PC-9 (cell line): ENCODE results near the gene XAB2. TPM values are rescaled to one million over a fixed set of nuclear protein-coding genes. Genes with fewer than 3 reads are reported as not detected.

ENCODE experiments used
- BruUV-seq: library from RNA; stranded (reverse); fragments of 400-500 nt; replicated peaks from 2 replicates; lab custom pipeline; 2021; lab: Mats Ljungman, UMichigan
- CTCF ChIA-PET: fragments of 300-600 bp; sonication (Branson Sonifier 250); formaldehyde crosslinking; loops from one replicate; lab custom pipeline; 2022; ENCODE audit warnings: antibody characterized with exemption; lab: Charles Lee
- POLR2A ChIA-PET: fragments of 300-600 bp; sonication (Branson Sonifier 250); formaldehyde crosslinking; loops from one replicate; lab custom pipeline; 2022; ENCODE audit warnings: antibody characterized with exemption; ENCODE audit not compliant: unreplicated experiment; lab: Charles Lee
- DNase-seq, 2 experiments: peaks; one replicate each; pipeline versions ENCODE4 v3.0.0 to v3.0.0-alpha.2; 2015 to 2022; ENCODE audit warnings: mixed read lengths in 1 of 2
- H2AFZ ChIP-seq: fragments of 200-600 bp; sonication (generic); 2 replicates; pipeline ENCODE4 v1.8.1; 2017; ENCODE audit warnings: antibody characterized with exemption
- H3F3A ChIP-seq: fragments of 200-600 bp; sonication (generic); 2 replicates; pipeline ENCODE4 v1.8.1; 2017; ENCODE audit warnings: antibody characterized with exemption, mild to moderate bottlenecking, low read depth; ENCODE audit not compliant: insufficient read depth
- H3K27ac ChIP-seq: fragments of 200-600 bp; sonication (generic); 2 replicates; pipeline ENCODE4 v1.6.1; 2016; ENCODE audit warnings: mixed run types
- H3K27me3 ChIP-seq: fragments of 200-600 bp; sonication (generic); 2 replicates; pipeline ENCODE4 v1.6.1; 2016; ENCODE audit warnings: low read depth, mixed run types; ENCODE audit not compliant: insufficient read depth
- H3K36me3 ChIP-seq: fragments of 200-600 bp; sonication (generic); 2 replicates; pipeline ENCODE4 v1.6.1; 2016; ENCODE audit warnings: low read depth, mixed run types
- H3K4me1 ChIP-seq: fragments of 200-600 bp; sonication (generic); replicated peaks from 2 replicates; pipeline ENCODE4 v1.6.1; 2016; ENCODE audit warnings: mixed run types; ENCODE audit not compliant: insufficient read depth
- H3K4me2 ChIP-seq: fragments of 200-600 bp; sonication (generic); 2 replicates; pipeline ENCODE4 v1.6.1; 2017; ENCODE audit warnings: mixed run types
- H3K4me3 ChIP-seq: fragments of 200-600 bp; sonication (generic); 2 replicates; pipeline ENCODE4 v1.6.1; 2016; ENCODE audit warnings: mixed run types
- H3K79me2 ChIP-seq: fragments of 200-600 bp; sonication (generic); 2 replicates; pipeline ENCODE4 v1.6.1; 2017; ENCODE audit warnings: low read depth, mixed run types
- H3K9me2 ChIP-seq: fragments of 200-600 bp; sonication (generic); 2 replicates; pipeline ENCODE4 v1.8.1; 2017; ENCODE audit warnings: mild to moderate bottlenecking; ENCODE audit not compliant: insufficient read depth
- H3K9me3 ChIP-seq: fragments of 200-600 bp; sonication (generic); 2 replicates; pipeline ENCODE4 v1.8.1; 2016; ENCODE audit warnings: low read depth; ENCODE audit not compliant: insufficient read depth
- H4K20me1 ChIP-seq: fragments of 200-600 bp; sonication (generic); 2 replicates; pipeline ENCODE4 v1.8.1; 2017; ENCODE audit not compliant: insufficient read depth
- CTCF ChIP-seq: fragments of 200-600 bp; sonication (generic); conservative IDR thresholded peaks from 2 replicates; pipeline ENCODE4 v1.6.1; 2017; ENCODE audit warnings: mixed run types, antibody characterized with exemption, mild to moderate bottlenecking, moderate library complexity
- EZH2 ChIP-seq: fragments of 200-600 bp; sonication (generic); IDR thresholded peaks from 2 replicates; pipeline ENCODE4 v1.8.0; 2017; ENCODE audit warnings: antibody characterized with exemption, low read depth
- intact Hi-C: fragments of 100-400 bp; cut with micrococcal nuclease; formaldehyde crosslinking; loops from one replicate; pipeline ENCODE4 v1.10.0; 2022; ENCODE audit not compliant: unreplicated experiment
- total RNA-seq: library from RNA; stranded (reverse); gene quantifications from 2 replicates; pipeline ENCODE4 v1.2.3, GENCODE V29; 2021

The XAB2 gene
- total RNA-seq, 1 experiment from 2014 or later, result 44.9 TPM

- intact Hi-C loops, result no loop called here
- ChIA-PET CTCF (interaction anchor here (0.6 to 1.3 kb wide), 2 partner anchors 37 to 317 kb away, joined by 5 to 12 read pairs; no protein-coding TSS in a partner anchor), POLR2A (no interaction called here)
- no peaks in the 10 kb centered on the region for H3K9me2 ChIP-seq
- H3K36me3 ChIP-seq, result no peaks in the 10 kb centered on the region; the same call in 1 of the 2 replicates
- no peak overlapping the region for H2AFZ ChIP-seq
- H3K4me2 ChIP-seq, result no peak overlapping the region
- BruUV-seq, result no TSS peak
- TF ChIP-seq CTCF (no peak), EZH2 (no peak)
- no peak overlapping the region for H3K27ac ChIP-seq
- H3K27me3 ChIP-seq, result no peaks in the 10 kb centered on the region
- H3K4me1 ChIP-seq, result no peaks in the 10 kb centered on the region
- peaks cover 21% of the 10 kb centered on the region; the same call in 1 of the 2 replicates for H4K20me1 ChIP-seq
- H3K9me3 ChIP-seq, result no peaks in the 10 kb centered on the region
- H3K4me3 ChIP-seq, result no peak overlapping the region
- peaks cover 13% of the 10 kb centered on the region; the same call in 1 of the 2 replicates for H3K79me2 ChIP-seq
- DNase-seq, result peak; percentile 17 to 79
- H3F3A ChIP-seq, result peaks cover 33% of the 10 kb centered on the region; the same call in 1 of the 2 replicates
Measured at GRCh38 chr19:7605490-7606222, 23.7 kb downstream of the XAB2 start.

- Histone ChIP-seq H3K4me1 (no peaks in the 10 kb centered on the region), H3K27ac (no peak overlapping the region), H3K27me3 (no peaks in the 10 kb centered on the region), H3F3A (peaks cover 33% of the 10 kb centered on the region; the same call in 1 of the 2 replicates), H3K9me3 (no peaks in the 10 kb centered on the region), H3K79me2 (peaks cover 13% of the 10 kb centered on the region; the same call in 1 of the 2 replicates), H3K9me2 (no peaks in the 10 kb centered on the region), H4K20me1 (peaks cover 21% of the 10 kb centered on the region; the same call in 1 of the 2 replicates), H2AFZ (no peak overlapping the region), H3K4me3 (no peak overlapping the region), H3K36me3 (no peaks in the 10 kb centered on the region; the same call in 1 of the 2 replicates), H3K4me2 (no peak overlapping the region)
- intact Hi-C loops, result no loop called here
- BruUV-seq, result no TSS peak
- TF ChIP-seq CTCF (no peak), EZH2 (no peak)
- CTCF ChIA-PET, result no interaction called here
- no peak for DNase-seq
- POLR2A ChIA-PET, result no interaction called here
Measured at GRCh38 chr19:7603919-7604318, 25.4 kb downstream of the XAB2 start.

GRCh38 chr19:7602935-7603497 lies 26.3 kb downstream of the XAB2 start:
- no peak overlapping the region for H3K4me3 ChIP-seq
- H3K4me1 ChIP-seq, result no peaks in the 10 kb centered on the region
- no peak for DNase-seq
- no peaks in the 10 kb centered on the region for H3K9me2 ChIP-seq
- BruUV-seq, result no TSS peak
- no peak for TF ChIP-seq CTCF
- no peak for TF ChIP-seq EZH2
- no peak overlapping the region for H3K27ac ChIP-seq
- H2AFZ ChIP-seq, result no peak overlapping the region
- H3F3A ChIP-seq, result peaks cover 34% of the 10 kb centered on the region; the same call in 1 of the 2 replicates
- POLR2A ChIA-PET, result no interaction called here
- H4K20me1 ChIP-seq, result peaks cover 21% of the 10 kb centered on the region
- no peaks in the 10 kb centered on the region; the same call in 1 of the 2 replicates for H3K36me3 ChIP-seq
- no peak overlapping the region for H3K4me2 ChIP-seq
- H3K27me3 ChIP-seq, result no peaks in the 10 kb centered on the region
- CTCF ChIA-PET, result no interaction called here
- H3K79me2 ChIP-seq, result peaks cover 18% of the 10 kb centered on the region; the same call in 1 of the 2 replicates
- no peaks in the 10 kb centered on the region for H3K9me3 ChIP-seq
- intact Hi-C loops, result no loop called here
